A673 (cell line): ENCODE measurements around the gene CHRNA1. TPM values are rescaled to one million over a fixed set of nuclear protein-coding genes. Genes with fewer than 3 reads are reported as not detected.

ENCODE experiments used
- BruUV-seq: library from RNA; stranded (reverse); fragments of 400-500 nt; replicated peaks from 2 replicates; lab custom pipeline; 2021; lab: Mats Ljungman, UMichigan
- CTCF ChIA-PET: fragments of 300-600 bp; sonication (Branson Sonifier 250); formaldehyde crosslinking; loops from one replicate; lab custom pipeline; 2022; ENCODE audit warnings: antibody characterized with exemption; lab: Charles Lee
- POLR2A ChIA-PET: fragments of 300-600 bp; sonication (Branson Sonifier 250); formaldehyde crosslinking; loops from one replicate; lab custom pipeline; 2022; ENCODE audit warnings: antibody characterized with exemption; ENCODE audit not compliant: low non-redundant PET; lab: Charles Lee
- DNase-seq: peaks from one replicate; pipeline ENCODE4 v3.0.0-alpha.2; 2015; ENCODE audit warnings: low spot score
- H3K27ac ChIP-seq: fragments of 200-600 bp; sonication (generic); 2 replicates; pipeline ENCODE4 v1.5.1; 2016; ENCODE audit warnings: mixed run types, low read depth, mild to moderate bottlenecking, mixed read lengths, antibody characterized with exemption, low read length; ENCODE audit not compliant: poor library complexity, severe bottlenecking
- H3K27me3 ChIP-seq: fragments of 200-600 bp; sonication (generic); replicated peaks from 2 replicates; pipeline ENCODE4 v1.6.1; 2017; ENCODE audit warnings: mixed run types, low read depth, mild to moderate bottlenecking, mixed read lengths, antibody characterized with exemption, low read length; ENCODE audit not compliant: insufficient read depth, poor library complexity
- H3K36me3 ChIP-seq: fragments of 200-600 bp; sonication (generic); 2 replicates; pipeline ENCODE4 v1.6.1; 2016; ENCODE audit warnings: mixed run types, mild to moderate bottlenecking, mixed read lengths, antibody characterized with exemption, low read length; ENCODE audit not compliant: insufficient read depth, poor library complexity, severe bottlenecking
- H3K4me1 ChIP-seq: fragments of 200-600 bp; sonication (generic); 2 replicates; pipeline ENCODE4 v1.6.1; 2017; ENCODE audit warnings: mixed run types, mild to moderate bottlenecking, mixed read lengths, antibody characterized with exemption, low read length; ENCODE audit not compliant: insufficient read depth, poor library complexity, severe bottlenecking
- H3K4me3 ChIP-seq: fragments of 200-600 bp; sonication (generic); 2 replicates; pipeline ENCODE4 v1.5.1; 2016; ENCODE audit warnings: low read depth, mixed run types, mild to moderate bottlenecking, mixed read lengths, low read length; ENCODE audit not compliant: poor library complexity, severe bottlenecking
- H3K9me3 ChIP-seq: fragments of 200-600 bp; sonication (generic); 2 replicates; pipeline ENCODE4 v1.6.1; 2016; ENCODE audit warnings: mixed run types, low read depth, mild to moderate bottlenecking, mixed read lengths, antibody characterized with exemption, low read length; ENCODE audit not compliant: poor library complexity, severe bottlenecking
- EZH2 ChIP-seq: fragments of 200-600 bp; sonication (generic); IDR thresholded peaks from 2 replicates; pipeline ENCODE4 v1.6.1; 2017; ENCODE audit warnings: borderline replicate concordance, low read depth, mild to moderate bottlenecking, mixed read lengths, antibody characterized with exemption, low read length; ENCODE audit not compliant: poor library complexity, severe bottlenecking
- intact Hi-C: fragments of 100-400 bp; cut with micrococcal nuclease; formaldehyde crosslinking; loops from one replicate; pipeline ENCODE4 v1.10.0; 2022; ENCODE audit not compliant: unreplicated experiment
- total RNA-seq: library from RNA; stranded (reverse); gene quantifications from 2 replicates; pipeline ENCODE4 v1.2.3, GENCODE V29; 2021
- TF ChIP-seq, protein P1 (sequence below): fragments of 300-800, 200-600 bp; sonication (generic); conservative IDR thresholded peaks from 2 replicates; pipeline ENCODE4 v1.5.1; 2017; ENCODE audit warnings: low read depth, mild to moderate bottlenecking, antibody characterized with exemption, low read length, moderate library complexity, mixed read lengths

Gene CHRNA1
- total RNA-seq, 1 experiment from 2014 or later = not detected

DNA sequence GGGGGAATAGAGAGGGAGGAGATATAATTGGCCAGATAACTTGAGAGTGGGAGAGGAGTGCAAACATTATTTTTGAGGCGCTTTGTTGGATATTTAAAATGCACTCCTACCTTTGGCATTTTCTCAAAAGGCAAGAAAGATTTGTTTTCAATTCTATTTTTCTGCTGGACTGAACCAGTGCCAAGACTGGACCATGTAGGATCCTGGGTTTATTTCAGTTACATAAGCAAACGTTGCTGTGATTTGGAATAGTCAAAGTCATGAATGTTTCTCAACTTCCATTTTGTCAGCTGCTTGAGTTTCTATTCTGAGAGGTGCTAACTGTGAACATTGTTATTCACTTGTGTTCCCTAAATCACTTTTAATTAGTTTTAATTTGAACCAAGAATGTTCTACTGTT, 8.9 kb upstream of the CHRNA1 start:
- Histone ChIP-seq H3K27ac (no peak overlapping the region), H3K9me3 (no peaks in the 10 kb centered on the region), H3K4me3 (no peak overlapping the region), H3K4me1 (no peaks in the 10 kb centered on the region), H3K36me3 (no peaks in the 10 kb centered on the region), H3K27me3 (no peaks in the 10 kb centered on the region)
- TF ChIP-seq, protein P1, sequence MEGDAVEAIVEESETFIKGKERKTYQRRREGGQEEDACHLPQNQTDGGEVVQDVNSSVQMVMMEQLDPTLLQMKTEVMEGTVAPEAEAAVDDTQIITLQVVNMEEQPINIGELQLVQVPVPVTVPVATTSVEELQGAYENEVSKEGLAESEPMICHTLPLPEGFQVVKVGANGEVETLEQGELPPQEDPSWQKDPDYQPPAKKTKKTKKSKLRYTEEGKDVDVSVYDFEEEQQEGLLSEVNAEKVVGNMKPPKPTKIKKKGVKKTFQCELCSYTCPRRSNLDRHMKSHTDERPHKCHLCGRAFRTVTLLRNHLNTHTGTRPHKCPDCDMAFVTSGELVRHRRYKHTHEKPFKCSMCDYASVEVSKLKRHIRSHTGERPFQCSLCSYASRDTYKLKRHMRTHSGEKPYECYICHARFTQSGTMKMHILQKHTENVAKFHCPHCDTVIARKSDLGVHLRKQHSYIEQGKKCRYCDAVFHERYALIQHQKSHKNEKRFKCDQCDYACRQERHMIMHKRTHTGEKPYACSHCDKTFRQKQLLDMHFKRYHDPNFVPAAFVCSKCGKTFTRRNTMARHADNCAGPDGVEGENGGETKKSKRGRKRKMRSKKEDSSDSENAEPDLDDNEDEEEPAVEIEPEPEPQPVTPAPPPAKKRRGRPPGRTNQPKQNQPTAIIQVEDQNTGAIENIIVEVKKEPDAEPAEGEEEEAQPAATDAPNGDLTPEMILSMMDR = no peak
- TF ChIP-seq EZH2 = no peak
- BruUV-seq = no TSS peak
- intact Hi-C loops = no loop called here
- no peak for DNase-seq
- ChIA-PET CTCF (no interaction called here), POLR2A (interaction anchor here (0.7 kb wide), 1 partner anchor 1039 kb away, joined by 5 read pairs; no protein-coding TSS in a partner anchor)

DNA sequence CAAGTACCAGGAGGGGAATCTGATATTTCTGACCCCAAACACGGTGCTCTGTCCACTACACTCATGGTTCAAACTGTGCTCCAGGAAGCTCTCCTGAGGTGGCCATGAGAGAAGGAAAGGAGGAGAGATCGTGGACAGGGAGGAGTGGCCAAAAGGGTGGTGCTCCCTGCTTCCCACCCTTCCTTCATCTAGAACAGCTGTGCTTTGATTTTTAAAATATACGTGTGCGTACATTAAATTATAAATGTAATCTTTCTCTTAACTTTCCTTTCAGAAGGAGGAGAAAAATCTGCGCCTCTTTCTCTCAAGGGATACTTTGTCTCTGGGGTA, 8.2 kb upstream of the CHRNA1 start:
- ChIA-PET POLR2A (no interaction called here), CTCF (interaction anchor here (1.3 to 1.8 kb wide), 2 partner anchors 213 to 222 kb away, joined by 3 to 11 read pairs; no protein-coding TSS in a partner anchor)
- no peak for DNase-seq
- Histone ChIP-seq H3K27ac (no peak overlapping the region), H3K4me3 (no peak overlapping the region), H3K4me1 (no peaks in the 10 kb centered on the region), H3K9me3 (no peaks in the 10 kb centered on the region), H3K36me3 (no peaks in the 10 kb centered on the region), H3K27me3 (no peaks in the 10 kb centered on the region)
- intact Hi-C loops = no loop called here
- no peak for TF ChIP-seq EZH2
- TF ChIP-seq, protein P1 = no peak
- no TSS peak for BruUV-seq

DNA sequence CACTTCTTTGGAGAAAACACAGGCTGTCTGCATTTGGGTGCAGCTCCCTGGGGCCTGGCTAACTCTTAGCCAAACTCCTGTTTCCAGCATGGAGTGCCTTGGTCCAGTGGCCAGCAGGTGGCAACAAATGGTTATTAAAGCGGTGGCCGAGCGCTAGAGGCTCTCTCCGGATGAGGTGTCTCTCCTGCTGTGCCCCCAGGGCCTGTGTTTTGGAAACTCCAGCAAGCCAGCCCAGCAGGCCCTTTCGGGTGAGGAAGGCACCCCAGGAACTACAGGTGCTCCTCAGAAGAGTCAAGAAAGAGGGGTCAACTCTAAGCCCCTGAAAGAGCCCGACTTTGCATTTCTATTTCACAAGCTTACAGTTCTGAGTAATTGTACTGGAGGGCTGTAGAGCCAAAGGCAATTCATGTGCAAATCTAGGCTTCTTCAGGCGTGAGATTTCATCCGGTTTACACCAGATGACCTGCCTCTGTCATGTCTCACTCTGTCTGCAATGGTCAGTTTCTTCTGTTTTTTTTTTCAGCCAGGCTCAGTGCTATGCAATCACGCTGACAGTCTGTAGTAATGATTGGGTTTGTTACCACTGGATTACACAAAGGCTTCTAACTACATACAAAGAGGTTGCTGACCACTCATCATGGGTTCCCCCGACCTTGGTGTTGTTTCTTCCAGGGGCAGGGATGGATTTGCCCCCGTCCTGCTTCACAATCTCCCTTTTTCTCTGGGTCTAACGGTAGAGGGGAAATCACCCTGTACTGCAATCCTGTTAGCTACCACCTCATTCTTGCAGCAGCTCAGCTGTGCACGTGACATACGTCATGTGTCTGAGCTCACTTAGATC, 7.6 kb upstream of the CHRNA1 start:
- Histone ChIP-seq H3K9me3 (no peaks in the 10 kb centered on the region), H3K4me1 (no peaks in the 10 kb centered on the region), H3K36me3 (no peaks in the 10 kb centered on the region), H3K27me3 (no peaks in the 10 kb centered on the region), H3K4me3 (no peak overlapping the region), H3K27ac (no peak overlapping the region)
- ChIA-PET CTCF (interaction anchor here (0.5 to 1.8 kb wide), 7 partner anchors 9 to 222 kb away, joined by 3 to 11 read pairs (median 4); no protein-coding TSS in a partner anchor), POLR2A (no interaction called here)
- intact Hi-C loops = loop anchor here (1.0 kb wide), 1 partner anchor 213 kb away; no protein-coding TSS in a partner anchor
- TF ChIP-seq, protein P1 = peak; percentile 82
- TF ChIP-seq EZH2 = no peak
- no TSS peak for BruUV-seq
- peak; percentile 70 for DNase-seq
